ENCODE data around the gene DPYSL3.

Gene DPYSL3

DNA sequence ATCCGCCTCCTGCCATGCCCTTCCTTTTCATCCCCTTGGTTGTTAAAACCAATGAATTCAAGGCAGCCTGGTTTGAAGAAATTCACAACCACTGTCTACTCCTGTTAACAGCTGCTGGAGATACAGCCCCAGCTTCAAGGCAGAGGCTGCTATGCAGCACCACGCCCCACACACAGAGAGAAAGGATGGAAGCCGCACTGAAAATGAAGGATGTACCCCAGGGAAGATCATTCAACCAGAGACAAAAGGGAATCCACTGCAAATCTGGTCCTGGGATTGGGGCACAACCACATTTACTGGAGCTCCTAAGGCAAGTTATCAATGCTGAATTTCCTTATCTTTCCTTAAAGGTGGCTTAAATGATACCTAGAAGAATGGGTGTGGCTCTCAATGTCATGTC lies 58.7 kb downstream of the DPYSL3 start:
- ChIA-PET POLR2A (no interaction called here), CTCF (interaction anchor here (1.1 to 1.8 kb wide), 4 partner anchors 9 to 127 kb away, joined by 3 to 9 read pairs (median 4); no protein-coding TSS in a partner anchor)
- no peak for DNase-seq (ENCODE audit: extremely low spot score)
- no peak for TF ChIP-seq CTCF (IDR thresholded peaks at IDR 0.05; ENCODE audit: control extremely low read depth, extremely low read depth, low read depth, missing control alignments)

DNA sequence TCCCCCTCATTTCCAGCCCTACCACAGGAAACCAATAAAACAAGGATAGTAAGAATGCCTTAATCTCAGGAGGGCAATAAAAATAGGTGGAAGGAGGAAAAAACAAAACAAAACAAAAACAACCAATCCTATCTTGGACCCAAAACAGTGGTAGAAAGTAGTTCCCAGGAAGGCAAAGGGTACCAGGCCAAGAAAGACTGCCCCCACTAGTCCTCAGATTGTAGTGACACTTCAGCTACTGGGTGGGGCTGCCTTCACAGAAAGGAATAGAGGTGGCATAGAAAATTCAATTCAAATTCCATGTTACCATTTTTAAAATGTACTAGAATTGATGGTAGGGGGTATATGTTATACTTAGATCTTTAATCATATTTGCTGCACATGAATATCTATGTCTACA lies 59.3 kb downstream of the DPYSL3 start:
- TF ChIP-seq CTCF (IDR thresholded peaks at IDR 0.05; ENCODE audit: control extremely low read depth, extremely low read depth, low read depth, missing control alignments) = no peak
- CTCF ChIA-PET = interaction anchor here (1.0 to 1.8 kb wide), 3 partner anchors 109 to 128 kb away, joined by 3 to 9 read pairs (median 5); no protein-coding TSS in a partner anchor

DNA sequence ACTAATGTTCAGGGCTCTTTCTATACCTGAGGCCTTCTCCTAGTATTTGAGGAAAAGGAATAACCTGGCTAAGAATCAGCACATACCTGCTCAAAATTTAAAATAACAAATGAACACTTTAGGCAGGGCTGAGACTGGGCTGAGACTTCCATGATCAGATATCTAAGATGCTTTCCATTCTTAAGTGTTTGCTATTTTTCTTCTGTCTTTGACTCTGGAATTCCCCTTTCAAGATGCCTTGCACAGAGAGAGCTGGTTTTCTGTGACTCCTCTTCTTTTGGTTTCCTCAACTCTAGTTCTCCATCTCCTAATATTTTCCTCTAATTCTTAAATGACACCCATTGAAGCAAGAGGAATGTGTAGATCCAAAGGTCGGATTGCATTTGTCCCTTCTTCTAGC lies 61.1 kb downstream of the DPYSL3 start:
- TF ChIP-seq CTCF (IDR thresholded peaks at IDR 0.05; ENCODE audit: control extremely low read depth, extremely low read depth, low read depth, missing control alignments) = no peak
- CTCF ChIA-PET = interaction anchor here (0.8 to 1.2 kb wide), 2 partner anchors 17 to 129 kb away, joined by 3 read pairs; no protein-coding TSS in a partner anchor
- POLR2A ChIA-PET = no interaction called here
- no peak for DNase-seq (ENCODE audit: extremely low spot score)

More for the DNA sequence above, 59.3 kb downstream of the DPYSL3 start:
- no peak for DNase-seq (ENCODE audit: extremely low spot score)
- POLR2A ChIA-PET = no interaction called here

- DNase-seq (ENCODE audit: extremely low spot score) = no peak
- ChIA-PET POLR2A (no interaction called here), CTCF (interaction anchor here (0.8 to 1.8 kb wide), 3 partner anchors 12 to 112 kb away, joined by 3 to 5 read pairs (median 5); no protein-coding TSS in a partner anchor)
- no peak for TF ChIP-seq CTCF (IDR thresholded peaks at IDR 0.05; ENCODE audit: control extremely low read depth, extremely low read depth, low read depth, missing control alignments)
Measured at GRCh38 chr5:147446523-147446922, 63.3 kb downstream of the DPYSL3 start.

DNA sequence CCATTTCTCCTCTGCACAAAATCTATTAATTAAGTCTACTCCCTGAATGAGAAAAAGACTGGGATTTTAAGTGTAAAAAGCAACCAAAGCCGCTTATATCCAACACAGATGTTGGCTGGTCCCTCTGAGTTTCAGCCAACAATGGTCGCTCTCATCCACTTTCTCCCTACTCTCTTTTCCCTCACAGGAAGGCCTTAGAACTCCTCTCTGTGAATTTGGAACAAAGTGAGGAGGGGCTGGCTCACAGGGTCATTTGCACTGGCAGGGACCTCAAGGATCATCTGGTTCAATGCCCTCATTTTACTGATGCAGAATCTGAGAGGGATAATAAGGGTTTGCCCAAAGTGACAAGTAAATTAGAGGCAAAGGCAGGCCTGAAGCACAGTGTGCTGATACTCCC lies 64.0 kb downstream of the DPYSL3 start:
- POLR2A ChIA-PET = no interaction called here
- DNase-seq (ENCODE audit: extremely low spot score) = no peak
- TF ChIP-seq CTCF (IDR thresholded peaks at IDR 0.05; ENCODE audit: control extremely low read depth, extremely low read depth, low read depth, missing control alignments) = no peak
- CTCF ChIA-PET = interaction anchor here (1.1 to 1.8 kb wide), 2 partner anchors 12 to 17 kb away, joined by 5 read pairs; no protein-coding TSS in a partner anchor

- POLR2A ChIA-PET = interaction anchor here (0.6 kb wide), 1 partner anchor 55 kb away, joined by 3 read pairs; no protein-coding TSS in a partner anchor
- no peak for DNase-seq (ENCODE audit: extremely low spot score)
- CTCF ChIA-PET = interaction anchor here (1.0 to 1.3 kb wide), 3 partner anchors 9 to 37 kb away, joined by 3 to 4 read pairs (median 4); no protein-coding TSS in a partner anchor
- no peak for TF ChIP-seq CTCF (IDR thresholded peaks at IDR 0.05; ENCODE audit: control extremely low read depth, extremely low read depth, low read depth, missing control alignments)
Measured at GRCh38 chr5:147445090-147445489, 64.8 kb downstream of the DPYSL3 start.

Measured in GM10248 (cell line).